ENCODE results near the gene KDM6A.
"Not testable (repeated sequence)": the region's sequence is repeated elsewhere in the genome, so short reads cannot be mapped to it uniquely, and the experiment has no call there.

KDM6A gene

GRCh38 chrX:44967221-44967620 lies 94.2 kb downstream of the KDM6A start:
- no peak for DNase-seq

GRCh38 chrX:44970709-44971108 lies 97.7 kb downstream of the KDM6A start:
- DNase-seq = no peak

GRCh38 chrX:44971674-44972073 lies 98.7 kb downstream of the KDM6A start:
- DNase-seq = no peak

GRCh38 chrX:44972132-44972531 lies 99.1 kb downstream of the KDM6A start:
- no peak for DNase-seq

- DNase-seq = no peak
Observed at GRCh38 chrX:44973420-44973932, 100.5 kb downstream of the KDM6A start.

- no peak for DNase-seq
Observed at GRCh38 chrX:44974451-44974850, 101.5 kb downstream of the KDM6A start.

GRCh38 chrX:44975666-44976263 lies 102.8 kb downstream of the KDM6A start:
- no peak for DNase-seq

GRCh38 chrX:44978976-44979375 lies 106.0 kb downstream of the KDM6A start:
- no peak for DNase-seq

- no peak for DNase-seq
Observed at GRCh38 chrX:44980403-44980802, 107.4 kb downstream of the KDM6A start.

- no peak for DNase-seq
Observed at GRCh38 chrX:44980883-44981282, 107.9 kb downstream of the KDM6A start.

GRCh38 chrX:44989995-44990770 lies 117.2 kb downstream of the KDM6A start:
- no peak for DNase-seq

GRCh38 chrX:44992775-44993174 lies 119.8 kb downstream of the KDM6A start:
- no peak for DNase-seq

GRCh38 chrX:44996277-44996676 lies 123.3 kb downstream of the KDM6A start:
- DNase-seq = no peak

GRCh38 chrX:44997282-44997812 lies 124.4 kb downstream of the KDM6A start:
- DNase-seq = no peak

- DNase-seq = no peak
Observed at GRCh38 chrX:44997888-44998287, 124.9 kb downstream of the KDM6A start.

GRCh38 chrX:44999237-44999636 lies 126.2 kb downstream of the KDM6A start:
- DNase-seq = not testable (repeated sequence)

- DNase-seq = not testable (repeated sequence)
Observed at GRCh38 chrX:44999872-45000271, 126.9 kb downstream of the KDM6A start.

- no peak for DNase-seq
Observed at GRCh38 chrX:45001048-45001447, 128.1 kb downstream of the KDM6A start.

GRCh38 chrX:45003085-45003484 lies 130.1 kb downstream of the KDM6A start:
- DNase-seq = no peak

- DNase-seq = no peak
Observed at GRCh38 chrX:45006002-45006800, 133.2 kb downstream of the KDM6A start.

- DNase-seq = no peak
Observed at GRCh38 chrX:45007598-45007997, 134.6 kb downstream of the KDM6A start.

- no peak for DNase-seq
Observed at GRCh38 chrX:45009371-45010000, 136.5 kb downstream of the KDM6A start.

GRCh38 chrX:45011131-45011530 lies 138.1 kb downstream of the KDM6A start:
- no peak for DNase-seq

All from cortex of kidney (tissue), 1 donor.